A549 (cell line): ENCODE results near the gene ARL10.

Experiments used
- CBX2 ChIP-seq: fragments of 200-600 bp; sonication (generic); IDR thresholded peaks from 2 replicates; pipeline ENCODE4 v1.6.1; 2016; ENCODE audit warnings: low read depth, mild to moderate bottlenecking, borderline replicate concordance
- KDM5A ChIP-seq: fragments of 200-600 bp; sonication (generic); IDR thresholded peaks from 2 replicates; pipeline ENCODE4 v1.6.1; 2016; ENCODE audit warnings: antibody characterized with exemption, mild to moderate bottlenecking

- TF ChIP-seq CBX2 (no peak), KDM5A (no peak)
Observed at GRCh38 chr5:176405656-176406435, 40.6 kb downstream of the ARL10 start.
